ENCODE data around the gene ITGBL1.

ITGBL1 gene

GRCh38 chr13:101449790-101450748 lies 2.4 kb upstream of the ITGBL1 start:
- Histone ChIP-seq H3K4me3 (ENCODE audit: low read depth, low read length) (no peak overlapping the region), H3K36me3 (ENCODE audit: control insufficient read depth in 2 of 2, insufficient read depth in 1 of 2, low read length in 2 of 2) (no peaks in the 10 kb centered on the region), H3K4me1 (ENCODE audit: control insufficient read depth, insufficient read depth, low read length) (no peaks in the 10 kb centered on the region), H3K9me3 (ENCODE audit: control insufficient read depth, insufficient read depth, low read depth, low read length) (no peaks in the 10 kb centered on the region), H3K27ac (ENCODE audit: extremely low read depth, low read depth, low read length) (no peak overlapping the region)
- CTCF ChIA-PET = interaction anchor here (0.6 kb wide), 2 partner anchors 297 to 812 kb away, joined by 3 read pairs; no protein-coding TSS in a partner anchor
- POLR2A ChIA-PET = no interaction called here
- TF ChIP-seq ZNF169 (tag by site-specific recombination; IDR thresholded peaks at IDR 0.05) (no peak), ZNF239 (tag by site-specific recombination; IDR thresholded peaks at IDR 0.05) (no peak), ZNF211 (tag by site-specific recombination; IDR thresholded peaks at IDR 0.05; ENCODE audit: low read depth) (no peak), HOXD13 (CRISPR knock-in tag; IDR thresholded peaks at IDR 0.05; ENCODE audit: borderline replicate concordance) (no peak), ZNF274 (IDR thresholded peaks at IDR 0.05; ENCODE audit: low read length) (no peak), ZNF274 (tag by site-specific recombination; IDR thresholded peaks at IDR 0.05; ENCODE audit: borderline replicate concordance) (no peak), KLF9 (tag by site-specific recombination; IDR thresholded peaks at IDR 0.05; ENCODE audit: low read depth) (no peak), BCL6B (tag by site-specific recombination; IDR thresholded peaks at IDR 0.05) (no peak), ZNF404 (tag by site-specific recombination; IDR thresholded peaks at IDR 0.05) (no peak)
- TF ChIP-seq, protein P1, sequence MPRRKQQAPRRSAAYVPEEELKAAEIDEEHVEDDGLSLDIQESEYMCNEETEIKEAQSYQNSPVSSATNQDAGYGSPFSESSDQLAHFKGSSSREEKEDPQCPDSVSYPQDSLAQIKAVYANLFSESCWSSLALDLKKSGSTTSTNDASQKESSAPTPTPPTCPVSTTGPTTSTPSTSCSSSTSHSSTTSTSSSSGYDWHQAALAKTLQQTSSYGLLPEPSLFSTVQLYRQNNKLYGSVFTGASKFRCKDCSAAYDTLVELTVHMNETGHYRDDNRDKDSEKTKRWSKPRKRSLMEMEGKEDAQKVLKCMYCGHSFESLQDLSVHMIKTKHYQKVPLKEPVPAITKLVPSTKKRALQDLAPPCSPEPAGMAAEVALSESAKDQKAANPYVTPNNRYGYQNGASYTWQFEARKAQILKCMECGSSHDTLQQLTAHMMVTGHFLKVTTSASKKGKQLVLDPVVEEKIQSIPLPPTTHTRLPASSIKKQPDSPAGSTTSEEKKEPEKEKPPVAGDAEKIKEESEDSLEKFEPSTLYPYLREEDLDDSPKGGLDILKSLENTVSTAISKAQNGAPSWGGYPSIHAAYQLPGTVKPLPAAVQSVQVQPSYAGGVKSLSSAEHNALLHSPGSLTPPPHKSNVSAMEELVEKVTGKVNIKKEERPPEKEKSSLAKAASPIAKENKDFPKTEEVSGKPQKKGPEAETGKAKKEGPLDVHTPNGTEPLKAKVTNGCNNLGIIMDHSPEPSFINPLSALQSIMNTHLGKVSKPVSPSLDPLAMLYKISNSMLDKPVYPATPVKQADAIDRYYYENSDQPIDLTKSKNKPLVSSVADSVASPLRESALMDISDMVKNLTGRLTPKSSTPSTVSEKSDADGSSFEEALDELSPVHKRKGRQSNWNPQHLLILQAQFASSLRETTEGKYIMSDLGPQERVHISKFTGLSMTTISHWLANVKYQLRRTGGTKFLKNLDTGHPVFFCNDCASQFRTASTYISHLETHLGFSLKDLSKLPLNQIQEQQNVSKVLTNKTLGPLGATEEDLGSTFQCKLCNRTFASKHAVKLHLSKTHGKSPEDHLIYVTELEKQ (tag by site-specific recombination; IDR thresholded peaks at IDR 0.05; ENCODE audit: borderline replicate concordance) = no peak
- TF ChIP-seq, protein P2, sequence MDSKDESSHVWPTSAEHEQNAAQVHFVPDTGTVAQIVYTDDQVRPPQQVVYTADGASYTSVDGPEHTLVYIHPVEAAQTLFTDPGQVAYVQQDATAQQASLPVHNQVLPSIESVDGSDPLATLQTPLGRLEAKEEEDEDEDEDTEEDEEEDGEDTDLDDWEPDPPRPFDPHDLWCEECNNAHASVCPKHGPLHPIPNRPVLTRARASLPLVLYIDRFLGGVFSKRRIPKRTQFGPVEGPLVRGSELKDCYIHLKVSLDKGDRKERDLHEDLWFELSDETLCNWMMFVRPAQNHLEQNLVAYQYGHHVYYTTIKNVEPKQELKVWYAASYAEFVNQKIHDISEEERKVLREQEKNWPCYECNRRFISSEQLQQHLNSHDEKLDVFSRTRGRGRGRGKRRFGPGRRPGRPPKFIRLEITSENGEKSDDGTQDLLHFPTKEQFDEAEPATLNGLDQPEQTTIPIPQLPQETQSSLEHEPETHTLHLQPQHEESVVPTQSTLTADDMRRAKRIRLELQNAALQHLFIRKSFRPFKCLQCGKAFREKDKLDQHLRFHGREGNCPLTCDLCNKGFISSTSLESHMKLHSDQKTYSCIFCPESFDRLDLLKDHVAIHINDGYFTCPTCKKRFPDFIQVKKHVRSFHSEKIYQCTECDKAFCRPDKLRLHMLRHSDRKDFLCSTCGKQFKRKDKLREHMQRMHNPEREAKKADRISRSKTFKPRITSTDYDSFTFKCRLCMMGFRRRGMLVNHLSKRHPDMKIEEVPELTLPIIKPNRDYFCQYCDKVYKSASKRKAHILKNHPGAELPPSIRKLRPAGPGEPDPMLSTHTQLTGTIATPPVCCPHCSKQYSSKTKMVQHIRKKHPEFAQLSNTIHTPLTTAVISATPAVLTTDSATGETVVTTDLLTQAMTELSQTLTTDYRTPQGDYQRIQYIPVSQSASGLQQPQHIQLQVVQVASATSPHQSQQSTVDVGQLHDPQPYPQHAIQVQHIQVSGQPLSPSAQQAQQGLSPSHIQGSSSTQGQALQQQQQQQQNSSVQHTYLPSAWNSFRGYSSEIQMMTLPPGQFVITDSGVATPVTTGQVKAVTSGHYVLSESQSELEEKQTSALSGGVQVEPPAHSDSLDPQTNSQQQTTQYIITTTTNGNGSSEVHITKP (tag by site-specific recombination; IDR thresholded peaks at IDR 0.05) = no peak

- Histone ChIP-seq H3K4me1 (ENCODE audit: control insufficient read depth, insufficient read depth, low read length) (no peaks in the 10 kb centered on the region), H3K36me3 (ENCODE audit: control insufficient read depth in 2 of 2, insufficient read depth in 1 of 2, low read length in 2 of 2) (no peaks in the 10 kb centered on the region), H3K4me3 (ENCODE audit: low read depth, low read length) (no peak overlapping the region), H3K9me3 (ENCODE audit: control insufficient read depth, insufficient read depth, low read depth, low read length) (no peaks in the 10 kb centered on the region), H3K27ac (ENCODE audit: extremely low read depth, low read depth, low read length) (no peak overlapping the region)
- POLR2A ChIA-PET = no interaction called here
- CTCF ChIA-PET = interaction anchor here (0.6 kb wide), 1 partner anchor 296 kb away, joined by 3 read pairs; no protein-coding TSS in a partner anchor
- TF ChIP-seq, protein P3, sequence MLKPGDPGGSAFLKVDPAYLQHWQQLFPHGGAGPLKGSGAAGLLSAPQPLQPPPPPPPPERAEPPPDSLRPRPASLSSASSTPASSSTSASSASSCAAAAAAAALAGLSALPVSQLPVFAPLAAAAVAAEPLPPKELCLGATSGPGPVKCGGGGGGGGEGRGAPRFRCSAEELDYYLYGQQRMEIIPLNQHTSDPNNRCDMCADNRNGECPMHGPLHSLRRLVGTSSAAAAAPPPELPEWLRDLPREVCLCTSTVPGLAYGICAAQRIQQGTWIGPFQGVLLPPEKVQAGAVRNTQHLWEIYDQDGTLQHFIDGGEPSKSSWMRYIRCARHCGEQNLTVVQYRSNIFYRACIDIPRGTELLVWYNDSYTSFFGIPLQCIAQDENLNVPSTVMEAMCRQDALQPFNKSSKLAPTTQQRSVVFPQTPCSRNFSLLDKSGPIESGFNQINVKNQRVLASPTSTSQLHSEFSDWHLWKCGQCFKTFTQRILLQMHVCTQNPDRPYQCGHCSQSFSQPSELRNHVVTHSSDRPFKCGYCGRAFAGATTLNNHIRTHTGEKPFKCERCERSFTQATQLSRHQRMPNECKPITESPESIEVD (tag by site-specific recombination; IDR thresholded peaks at IDR 0.05) = no peak
- TF ChIP-seq ZIC2 (tag by site-specific recombination; IDR thresholded peaks at IDR 0.05) (no peak), ZNF777 (tag by site-specific recombination; IDR thresholded peaks at IDR 0.05; ENCODE audit: borderline replicate concordance) (no peak), ZFP41 (tag by site-specific recombination; IDR thresholded peaks at IDR 0.05; ENCODE audit: borderline replicate concordance) (no peak), ZNF626 (tag by site-specific recombination; IDR thresholded peaks at IDR 0.05) (no peak), ZNF701 (tag by site-specific recombination; IDR thresholded peaks at IDR 0.05) (no peak), ZNF654 (tag by site-specific recombination; IDR thresholded peaks at IDR 0.05; ENCODE audit: low read depth) (no peak), ZNF561 (tag by site-specific recombination; IDR thresholded peaks at IDR 0.05; ENCODE audit: borderline replicate concordance) (no peak), ZFHX2 (tag by site-specific recombination; conservative IDR thresholded peaks at IDR 0.05) (no peak)
- TF ChIP-seq, protein P4, sequence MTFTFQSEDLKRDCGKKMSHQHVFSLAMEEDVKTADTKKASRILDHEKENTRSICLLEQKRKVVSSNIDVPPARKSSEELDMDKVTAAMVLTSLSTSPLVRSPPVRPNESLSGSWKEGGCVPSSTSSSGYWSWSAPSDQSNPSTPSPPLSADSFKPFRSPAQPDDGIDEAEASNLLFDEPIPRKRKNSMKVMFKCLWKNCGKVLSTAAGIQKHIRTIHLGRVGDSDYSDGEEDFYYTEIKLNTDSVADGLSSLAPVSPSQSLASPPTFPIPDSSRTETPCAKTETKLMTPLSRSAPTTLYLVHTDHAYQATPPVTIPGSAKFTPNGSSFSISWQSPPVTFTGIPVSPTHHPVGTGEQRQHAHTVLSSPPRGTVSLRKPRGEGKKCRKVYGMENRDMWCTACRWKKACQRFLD (tag by site-specific recombination; IDR thresholded peaks at IDR 0.05) = no peak
These were observed 1.7 kb upstream of the ITGBL1 start for GRCh38 chr13:101450749-101451130.

Data from HEK293 (cell line).